HepG2 (cell line): ENCODE data around the gene SPI1. TPM values are rescaled to one million over a fixed set of nuclear protein-coding genes. Genes with fewer than 3 reads are reported as not detected.

Source experiments
- ASH2L ChIP-seq: fragments of 300-600, 200-600 bp; sonication (generic); IDR thresholded peaks from 2 replicates; pipeline ENCODE4 v1.7.0; 2017; ENCODE audit warnings: low read depth, mild to moderate bottlenecking, moderate library complexity, mixed read lengths, low read length; ENCODE audit not compliant: insufficient read length
- CAMTA2 ChIP-seq: sonication (generic); formaldehyde crosslinking; IDR thresholded peaks from 2 replicates; pipeline ENCODE4 v1.4.0; 2020; ENCODE audit warnings: mild to moderate bottlenecking, missing genetic modification reagents, borderline replicate concordance
- CREB1 ChIP-seq, 2 experiments: fragments of 450-650 bp in 1 of 2; IDR thresholded peaks; 2 replicates each; pipeline ENCODE4 v1.6.1; 2016 to 2017; ENCODE audit warnings: control low read depth in 1 of 2, mild to moderate bottlenecking in 1 of 2, missing compliant biosample characterization in 1 of 2, missing genetic modification characterization in 1 of 2
- EEA1 ChIP-seq: sonication (generic); formaldehyde crosslinking; IDR thresholded peaks from 2 replicates; pipeline ENCODE4 v1.5.1; 2020; ENCODE audit warnings: mild to moderate bottlenecking, missing genetic modification reagents, borderline replicate concordance
- GABPB1 ChIP-seq: IDR thresholded peaks from 2 replicates; pipeline ENCODE4 v1.6.1; 2016; ENCODE audit warnings: mild to moderate bottlenecking, missing genetic modification reagents, moderate library complexity, missing compliant biosample characterization
- LCORL ChIP-seq, 2 experiments: fragments of 450-650 bp in 1 of 2; sonication (generic) in 1 of 2; formaldehyde crosslinking in 1 of 2; IDR thresholded peaks; 2 replicates each; pipeline versions ENCODE4 v1.5.0 to v1.6.1; 2017 to 2020; ENCODE audit warnings: antibody characterized with exemption in 1 of 2, missing genetic modification reagents in 1 of 2
- RCOR2 ChIP-seq: IDR thresholded peaks from 2 replicates; pipeline ENCODE4 v1.6.1; 2016; ENCODE audit warnings: missing biosample characterization, missing genetic modification reagents
- RFXANK ChIP-seq: IDR thresholded peaks from 2 replicates; pipeline ENCODE4 v1.6.1; 2016
- TBX2 ChIP-seq: sonication (generic); formaldehyde crosslinking; IDR thresholded peaks from 2 replicates; pipeline ENCODE4 v1.5.0; 2020; ENCODE audit warnings: missing genetic modification reagents, mild to moderate bottlenecking, borderline replicate concordance
- ZFY ChIP-seq: sonication (generic); formaldehyde crosslinking; IDR thresholded peaks from 2 replicates; pipeline ENCODE4 v1.4.0; 2020; ENCODE audit warnings: missing genetic modification reagents
- ZKSCAN8 ChIP-seq: IDR thresholded peaks from 2 replicates; pipeline ENCODE4 v1.6.1; 2016; ENCODE audit warnings: borderline replicate concordance, missing genetic modification reagents, missing compliant biosample characterization
- ZNF570 ChIP-seq: sonication (generic); formaldehyde crosslinking; IDR thresholded peaks from 2 replicates; pipeline ENCODE4 v1.4.0; 2020; ENCODE audit warnings: mild to moderate bottlenecking, missing genetic modification reagents, borderline replicate concordance
- ZNF607 ChIP-seq: sonication (generic); formaldehyde crosslinking; IDR thresholded peaks from 2 replicates; pipeline ENCODE4 v1.5.1; 2020; ENCODE audit warnings: missing genetic modification reagents, mild to moderate bottlenecking, borderline replicate concordance
- polyA plus RNA-seq, 8 experiments: library from polyadenylated mRNA; depleted of rRNA in 3 of 8; stranded (reverse) in 7 of 8; unstranded in 1 of 8; fragments of >200 nt; fragmentation: Illumina TruSeq in 4 of 8; extraction: Trizol in 4 of 8; gene quantifications; 2 replicates each; pipeline versions ENCODE4 v1.2.1 to v1.2.3, GENCODE V29; 2011 to 2016; ENCODE audit warnings: low read depth in 4 of 8, missing spikeins in 1 of 8, mixed read lengths in 1 of 8; ENCODE audit not compliant: insufficient read depth in 1 of 8
- total RNA-seq, 5 experiments: library from RNA; depleted of rRNA; stranded (reverse); fragments of >200 nt; fragmentation: Illumina TruSeq; extraction: Trizol; gene quantifications; 2 replicates each; pipeline ENCODE4 v1.2.3, GENCODE V29; 2016; ENCODE audit warnings: low read depth in 1 of 5
- TF ChIP-seq, protein P1 (sequence below): sonication (generic); formaldehyde crosslinking; IDR thresholded peaks from 2 replicates; pipeline ENCODE4 v1.4.0; 2020; ENCODE audit warnings: mild to moderate bottlenecking, missing genetic modification reagents
- TF ChIP-seq, protein P2 (sequence below): sonication (generic); formaldehyde crosslinking; conservative IDR thresholded peaks from 2 replicates; pipeline ENCODE4 v1.4.0; 2020; ENCODE audit warnings: missing genetic modification reagents
- TF ChIP-seq, protein P3 (sequence below): sonication (generic); formaldehyde crosslinking; IDR thresholded peaks from 2 replicates; pipeline ENCODE4 v1.5.0; 2020; ENCODE audit warnings: missing genetic modification reagents
- TF ChIP-seq, protein P4 (sequence below): sonication (generic); formaldehyde crosslinking; IDR thresholded peaks from 2 replicates; pipeline ENCODE4 v1.4.0; 2020; ENCODE audit warnings: missing genetic modification reagents, borderline replicate concordance

Gene SPI1
- total and polyA plus RNA-seq, 2 of the 13 experiments (the other 11 are each of a cell fraction or from before 2014, with no cell fraction given) = not detected

DNA sequence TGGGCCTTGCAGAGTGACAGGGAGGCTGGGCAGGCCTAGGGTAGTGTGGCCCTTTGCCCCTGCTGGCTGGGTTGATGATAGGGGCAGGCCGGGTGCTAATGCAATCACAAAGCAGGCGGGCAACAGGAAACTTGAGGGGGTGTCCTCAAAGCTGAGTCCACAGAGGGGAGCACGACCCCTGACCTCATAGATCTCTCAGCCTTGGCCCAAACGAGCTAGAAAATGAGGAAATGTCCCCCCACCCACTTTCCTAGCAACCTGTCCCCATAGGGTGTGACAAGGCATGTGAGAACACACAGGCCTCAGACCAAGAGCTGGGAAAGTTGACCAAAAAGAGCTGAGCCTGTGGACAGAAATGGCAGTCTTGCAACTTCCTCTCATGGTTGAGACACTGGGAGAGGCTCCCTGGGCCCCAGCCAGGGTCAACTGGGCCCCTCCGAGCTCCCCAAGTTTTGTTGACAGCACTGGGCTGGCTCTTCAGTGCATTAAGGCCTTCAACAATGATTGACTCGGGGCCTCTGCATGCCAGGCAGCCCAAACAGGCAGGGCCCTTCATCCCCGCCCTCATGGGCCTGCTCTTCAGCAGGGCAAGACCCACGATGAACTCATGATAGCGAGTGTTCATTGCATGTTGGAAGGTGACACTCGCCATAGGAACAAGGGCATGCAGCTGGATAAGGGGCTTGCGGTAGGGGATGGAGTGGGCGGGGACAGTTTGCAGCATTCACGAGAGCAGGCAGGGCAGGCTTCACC lies 9.8 kb upstream of the SPI1 start (continued):
- no peak for TF ChIP-seq RCOR2 (CRISPR knock-in tag)
- TF ChIP-seq, protein P1, sequence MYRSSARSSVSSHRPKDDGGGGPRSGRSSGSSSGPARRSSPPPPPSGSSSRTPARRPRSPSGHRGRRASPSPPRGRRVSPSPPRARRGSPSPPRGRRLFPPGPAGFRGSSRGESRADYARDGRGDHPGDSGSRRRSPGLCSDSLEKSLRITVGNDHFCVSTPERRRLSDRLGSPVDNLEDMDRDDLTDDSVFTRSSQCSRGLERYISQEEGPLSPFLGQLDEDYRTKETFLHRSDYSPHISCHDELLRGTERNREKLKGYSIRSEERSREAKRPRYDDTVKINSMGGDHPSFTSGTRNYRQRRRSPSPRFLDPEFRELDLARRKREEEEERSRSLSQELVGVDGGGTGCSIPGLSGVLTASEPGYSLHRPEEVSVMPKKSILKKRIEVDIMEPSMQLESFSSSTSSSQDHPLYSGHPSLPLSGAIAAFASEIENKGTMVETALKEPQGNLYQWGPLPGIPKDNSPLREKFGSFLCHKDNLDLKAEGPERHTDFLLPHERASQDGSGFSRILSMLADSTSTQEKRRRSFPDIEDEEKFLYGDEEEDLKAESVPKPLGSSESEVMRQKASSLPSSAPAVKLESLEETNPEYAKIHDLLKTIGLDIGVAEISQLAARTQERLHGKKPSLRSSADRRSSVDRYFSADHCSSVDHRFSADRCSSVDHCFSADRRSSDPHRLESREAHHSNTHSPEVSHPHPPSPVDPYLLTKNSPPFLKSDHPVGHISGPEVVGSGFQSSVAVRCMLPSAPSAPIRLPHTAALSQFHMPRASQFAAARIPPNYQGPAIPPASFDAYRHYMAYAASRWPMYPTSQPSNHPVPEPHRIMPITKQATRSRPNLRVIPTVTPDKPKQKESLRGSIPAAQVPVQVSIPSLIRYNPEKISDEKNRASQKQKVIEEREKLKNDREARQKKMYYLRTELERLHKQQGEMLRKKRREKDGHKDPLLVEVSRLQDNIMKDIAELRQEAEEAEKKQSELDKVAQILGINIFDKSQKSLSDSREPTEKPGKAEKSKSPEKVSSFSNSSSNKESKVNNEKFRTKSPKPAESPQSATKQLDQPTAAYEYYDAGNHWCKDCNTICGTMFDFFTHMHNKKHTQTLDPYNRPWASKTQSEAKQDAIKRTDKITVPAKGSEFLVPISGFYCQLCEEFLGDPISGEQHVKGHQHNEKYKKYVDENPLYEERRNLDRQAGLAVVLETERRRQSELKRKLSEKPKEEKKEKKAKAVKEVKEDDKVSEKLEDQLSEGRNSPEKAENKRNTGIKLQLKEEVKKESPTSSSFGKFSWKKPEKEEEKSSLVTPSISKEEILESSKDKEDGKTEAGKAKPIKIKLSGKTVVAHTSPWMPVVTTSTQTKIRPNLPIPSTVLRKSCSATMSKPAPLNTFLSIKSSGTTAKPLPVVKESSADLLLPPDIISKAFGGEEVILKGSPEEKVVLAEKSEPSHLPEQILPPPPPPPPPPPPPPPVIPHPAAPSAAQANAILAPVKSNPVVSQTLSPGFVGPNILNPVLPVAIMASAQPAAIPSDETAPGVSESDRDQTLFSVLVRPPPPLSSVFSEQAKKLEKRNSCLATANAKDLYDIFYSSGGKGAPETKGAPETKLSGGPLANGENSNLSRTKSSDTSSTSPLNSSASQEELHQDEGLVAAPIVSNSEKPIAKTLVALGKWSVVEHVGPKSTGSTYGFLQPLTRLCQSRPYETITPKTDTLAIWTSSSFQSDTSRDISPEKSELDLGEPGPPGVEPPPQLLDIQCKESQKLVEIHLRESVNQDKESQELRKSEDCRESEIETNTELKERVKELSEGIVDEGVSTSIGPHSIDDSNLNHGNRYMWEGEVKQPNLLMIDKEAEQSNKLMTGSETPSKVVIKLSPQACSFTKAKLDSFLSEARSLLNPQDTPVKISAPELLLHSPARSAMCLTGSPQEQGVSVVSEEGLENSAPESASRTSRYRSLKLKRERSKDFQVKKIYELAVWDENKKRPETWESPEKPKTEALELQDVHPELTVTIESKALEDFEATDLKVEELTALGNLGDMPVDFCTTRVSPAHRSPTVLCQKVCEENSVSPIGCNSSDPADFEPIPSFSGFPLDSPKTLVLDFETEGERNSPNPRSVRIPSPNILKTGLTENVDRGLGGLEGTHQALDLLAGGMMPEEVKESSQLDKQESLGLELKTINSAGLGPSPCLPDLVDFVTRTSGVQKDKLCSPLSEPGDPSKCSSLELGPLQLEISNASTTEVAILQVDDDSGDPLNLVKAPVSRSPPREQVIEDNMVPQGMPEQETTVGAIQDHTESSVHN (CRISPR knock-in tag) = no peak
- no peak for TF ChIP-seq ZNF607 (CRISPR knock-in tag)
- TF ChIP-seq CAMTA2 = no peak
- TF ChIP-seq GABPB1 (CRISPR knock-in tag) = no peak
- no peak for TF ChIP-seq LCORL (IDR thresholded peaks at IDR 0.05)
- 0 out of 2 replicates have a peak, but pooled peaks have one; percentile 32 for TF ChIP-seq LCORL (CRISPR knock-in tag; IDR thresholded peaks at IDR 0.05)
- no peak for TF ChIP-seq CREB1 (IDR thresholded peaks at IDR 0.05)
- no peak for TF ChIP-seq CREB1 (CRISPR knock-in tag; IDR thresholded peaks at IDR 0.05)
- no peak for TF ChIP-seq EEA1
- TF ChIP-seq ASH2L = no peak
- TF ChIP-seq TBX2 = no peak
- TF ChIP-seq ZKSCAN8 = no peak
- no peak for TF ChIP-seq ZNF570 (CRISPR knock-in tag)
- TF ChIP-seq, protein P2, sequence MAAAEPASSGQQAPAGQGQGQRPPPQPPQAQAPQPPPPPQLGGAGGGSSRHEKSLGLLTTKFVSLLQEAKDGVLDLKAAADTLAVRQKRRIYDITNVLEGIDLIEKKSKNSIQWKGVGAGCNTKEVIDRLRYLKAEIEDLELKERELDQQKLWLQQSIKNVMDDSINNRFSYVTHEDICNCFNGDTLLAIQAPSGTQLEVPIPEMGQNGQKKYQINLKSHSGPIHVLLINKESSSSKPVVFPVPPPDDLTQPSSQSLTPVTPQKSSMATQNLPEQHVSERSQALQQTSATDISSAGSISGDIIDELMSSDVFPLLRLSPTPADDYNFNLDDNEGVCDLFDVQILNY (CRISPR knock-in tag) = no peak
- TF ChIP-seq, protein P3, sequence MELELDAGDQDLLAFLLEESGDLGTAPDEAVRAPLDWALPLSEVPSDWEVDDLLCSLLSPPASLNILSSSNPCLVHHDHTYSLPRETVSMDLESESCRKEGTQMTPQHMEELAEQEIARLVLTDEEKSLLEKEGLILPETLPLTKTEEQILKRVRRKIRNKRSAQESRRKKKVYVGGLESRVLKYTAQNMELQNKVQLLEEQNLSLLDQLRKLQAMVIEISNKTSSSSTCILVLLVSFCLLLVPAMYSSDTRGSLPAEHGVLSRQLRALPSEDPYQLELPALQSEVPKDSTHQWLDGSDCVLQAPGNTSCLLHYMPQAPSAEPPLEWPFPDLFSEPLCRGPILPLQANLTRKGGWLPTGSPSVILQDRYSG (CRISPR knock-in tag) = no peak
- TF ChIP-seq RFXANK = no peak
- peak; percentile 59 for TF ChIP-seq ZFY (CRISPR knock-in tag)
- TF ChIP-seq, protein P4, sequence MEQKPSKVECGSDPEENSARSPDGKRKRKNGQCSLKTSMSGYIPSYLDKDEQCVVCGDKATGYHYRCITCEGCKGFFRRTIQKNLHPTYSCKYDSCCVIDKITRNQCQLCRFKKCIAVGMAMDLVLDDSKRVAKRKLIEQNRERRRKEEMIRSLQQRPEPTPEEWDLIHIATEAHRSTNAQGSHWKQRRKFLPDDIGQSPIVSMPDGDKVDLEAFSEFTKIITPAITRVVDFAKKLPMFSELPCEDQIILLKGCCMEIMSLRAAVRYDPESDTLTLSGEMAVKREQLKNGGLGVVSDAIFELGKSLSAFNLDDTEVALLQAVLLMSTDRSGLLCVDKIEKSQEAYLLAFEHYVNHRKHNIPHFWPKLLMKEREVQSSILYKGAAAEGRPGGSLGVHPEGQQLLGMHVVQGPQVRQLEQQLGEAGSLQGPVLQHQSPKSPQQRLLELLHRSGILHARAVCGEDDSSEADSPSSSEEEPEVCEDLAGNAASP (CRISPR knock-in tag) = no peak
